ENCODE data around the gene F8A3. TPM values are rescaled to one million over a fixed set of nuclear protein-coding genes. Genes with fewer than 3 reads are reported as not detected.

Gene F8A3
- total and polyA plus RNA-seq, 9 of the 15 experiments (the other 6 are each of a cell fraction or from before 2014, with no cell fraction given) = not detected

GRCh38 chrX:155434906-155435743, 23.3 kb downstream of the F8A3 start:
- Histone ChIP-seq H3K9ac (ENCODE audit: insufficient read depth in 1 of 2, low read depth in 2 of 2, low read length in 2 of 2) (peak overlapping the region in 1 of 2 experiments; percentile 50; a peak in 3 of 4 replicates), H3K79me2 (ENCODE audit: control insufficient read depth, insufficient read depth, low read length) (no peaks in the 10 kb centered on the region), H3K36me3 (ENCODE audit: control insufficient read depth, insufficient read depth, low read length) (no peaks in the 10 kb centered on the region), H3K4me3 (no peak overlapping the region), H3K4me2 (ENCODE audit: insufficient read depth, low read length) (peak overlapping the region; percentile 61), H4K20me1 (replicated peaks; ENCODE audit: control insufficient read depth, insufficient read depth, low read length) (no peaks in the 10 kb centered on the region), H3K27me3 (ENCODE audit: control insufficient read depth in 2 of 2, insufficient read depth in 2 of 2, low read length in 2 of 2) (no peaks in the 10 kb centered on the region), H2AFZ (ENCODE audit: low read depth, low read length) (peak overlapping the region; percentile 64), H3K27ac (ENCODE audit: extremely low read depth, low read depth, low read length) (peak overlapping the region; percentile 57), H3K9me3 (replicated peaks; ENCODE audit: control insufficient read depth, insufficient read depth, low read depth, low read length) (0 out of 2 replicates have a peak, but pooled peaks cover 2% of the 10 kb centered on the region), H3K9me1 (ENCODE audit: control insufficient read depth, insufficient read depth, low read length) (no peaks in the 10 kb centered on the region), H3K4me1 (replicated peaks in 1 of 2; ENCODE audit: control insufficient read depth in 2 of 2, insufficient read depth in 2 of 2, low read length in 2 of 2) (peaks cover 16% of the 10 kb centered on the region in 2 experiments)
- CTCF ChIA-PET (ENCODE audit: low intra/inter-chr PET ratio) = no interaction called here
- in situ Hi-C loops (cut with MboI) = no loop called here
- DNase-seq (ENCODE audit: extremely low read depth in 1 of 4, low spot score in 3 of 4) (peak; percentile 42 to 91 (median 68)), ATAC-seq (peak; percentile 95), FAIRE-seq (peak; percentile 97)
- BruUV-seq (replicated peaks) = no TSS peak
- WGBS (ENCODE audit: insufficient coverage, low coverage, missing lambda C conversion rate) = 1% methylated on average over 7 of the region's 9 CpGs
- intact Hi-C loops (cut with micrococcal nuclease) = no loop called here
- POLR2A ChIA-PET = interaction anchor here (0.6 kb wide), 1 partner anchor 76 kb away, joined by 4 read pairs; no protein-coding TSS in a partner anchor
- TF ChIP-seq MEIS2 (IDR thresholded peaks at IDR 0.05; ENCODE audit: partially characterized antibody) (peak; percentile 38), HMG20B (CRISPR knock-in tag; IDR thresholded peaks at IDR 0.05) (no peak), SAFB2 (IDR thresholded peaks at IDR 0.05; ENCODE audit: borderline replicate concordance, low read depth, low read length, severe bottlenecking) (no peak), GTF2E2 (tag; IDR thresholded peaks at IDR 0.05) (no peak), CC2D1A (IDR thresholded peaks at IDR 0.05) (peak; percentile 71; the same call in 1 of the 2 replicates), ZNF589 (CRISPR knock-in tag; IDR thresholded peaks at IDR 0.05; ENCODE audit: low read depth) (0 out of 2 replicates have a peak, but pooled peaks have one; percentile 34), ZNF354B (CRISPR knock-in tag; IDR thresholded peaks at IDR 0.05) (no peak), ELF2 (CRISPR knock-in tag; IDR thresholded peaks at IDR 0.05) (no peak), TAL1 (IDR thresholded peaks at IDR 0.05) (peak; percentile 88), ZNF384 (IDR thresholded peaks at IDR 0.05; ENCODE audit: low read depth, low read length) (no peak), ZNF12 (CRISPR knock-in tag; IDR thresholded peaks at IDR 0.05) (no peak), SP1 (CRISPR knock-in tag; IDR thresholded peaks at IDR 0.05) (no peak), RFX5 (IDR thresholded peaks at IDR 0.05; ENCODE audit: low read depth, low read length) (no peak), WHSC1 (IDR thresholded peaks at IDR 0.05; ENCODE audit: low read length) (no peak), ZNF764 (CRISPR knock-in tag; IDR thresholded peaks at IDR 0.05; ENCODE audit: low read depth) (no peak)
- TF ChIP-seq, protein P1, sequence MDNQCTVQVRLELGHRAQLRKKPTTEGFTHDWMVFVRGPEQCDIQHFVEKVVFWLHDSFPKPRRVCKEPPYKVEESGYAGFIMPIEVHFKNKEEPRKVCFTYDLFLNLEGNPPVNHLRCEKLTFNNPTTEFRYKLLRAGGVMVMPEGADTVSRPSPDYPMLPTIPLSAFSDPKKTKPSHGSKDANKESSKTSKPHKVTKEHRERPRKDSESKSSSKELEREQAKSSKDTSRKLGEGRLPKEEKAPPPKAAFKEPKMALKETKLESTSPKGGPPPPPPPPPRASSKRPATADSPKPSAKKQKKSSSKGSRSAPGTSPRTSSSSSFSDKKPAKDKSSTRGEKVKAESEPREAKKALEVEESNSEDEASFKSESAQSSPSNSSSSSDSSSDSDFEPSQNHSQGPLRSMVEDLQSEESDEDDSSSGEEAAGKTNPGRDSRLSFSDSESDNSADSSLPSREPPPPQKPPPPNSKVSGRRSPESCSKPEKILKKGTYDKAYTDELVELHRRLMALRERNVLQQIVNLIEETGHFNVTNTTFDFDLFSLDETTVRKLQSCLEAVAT (IDR thresholded peaks at IDR 0.05) = no peak
- TF ChIP-seq, protein P2, sequence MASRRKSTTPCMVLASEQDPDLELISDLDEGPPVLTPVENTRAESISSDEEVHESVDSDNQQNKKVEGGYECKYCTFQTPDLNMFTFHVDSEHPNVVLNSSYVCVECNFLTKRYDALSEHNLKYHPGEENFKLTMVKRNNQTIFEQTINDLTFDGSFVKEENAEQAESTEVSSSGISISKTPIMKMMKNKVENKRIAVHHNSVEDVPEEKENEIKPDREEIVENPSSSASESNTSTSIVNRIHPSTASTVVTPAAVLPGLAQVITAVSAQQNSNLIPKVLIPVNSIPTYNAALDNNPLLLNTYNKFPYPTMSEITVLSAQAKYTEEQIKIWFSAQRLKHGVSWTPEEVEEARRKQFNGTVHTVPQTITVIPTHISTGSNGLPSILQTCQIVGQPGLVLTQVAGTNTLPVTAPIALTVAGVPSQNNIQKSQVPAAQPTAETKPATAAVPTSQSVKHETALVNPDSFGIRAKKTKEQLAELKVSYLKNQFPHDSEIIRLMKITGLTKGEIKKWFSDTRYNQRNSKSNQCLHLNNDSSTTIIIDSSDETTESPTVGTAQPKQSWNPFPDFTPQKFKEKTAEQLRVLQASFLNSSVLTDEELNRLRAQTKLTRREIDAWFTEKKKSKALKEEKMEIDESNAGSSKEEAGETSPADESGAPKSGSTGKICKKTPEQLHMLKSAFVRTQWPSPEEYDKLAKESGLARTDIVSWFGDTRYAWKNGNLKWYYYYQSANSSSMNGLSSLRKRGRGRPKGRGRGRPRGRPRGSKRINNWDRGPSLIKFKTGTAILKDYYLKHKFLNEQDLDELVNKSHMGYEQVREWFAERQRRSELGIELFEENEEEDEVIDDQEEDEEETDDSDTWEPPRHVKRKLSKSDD (conservative IDR thresholded peaks at IDR 0.05; ENCODE audit: low read length) = no peak
- TF ChIP-seq, protein P3, sequence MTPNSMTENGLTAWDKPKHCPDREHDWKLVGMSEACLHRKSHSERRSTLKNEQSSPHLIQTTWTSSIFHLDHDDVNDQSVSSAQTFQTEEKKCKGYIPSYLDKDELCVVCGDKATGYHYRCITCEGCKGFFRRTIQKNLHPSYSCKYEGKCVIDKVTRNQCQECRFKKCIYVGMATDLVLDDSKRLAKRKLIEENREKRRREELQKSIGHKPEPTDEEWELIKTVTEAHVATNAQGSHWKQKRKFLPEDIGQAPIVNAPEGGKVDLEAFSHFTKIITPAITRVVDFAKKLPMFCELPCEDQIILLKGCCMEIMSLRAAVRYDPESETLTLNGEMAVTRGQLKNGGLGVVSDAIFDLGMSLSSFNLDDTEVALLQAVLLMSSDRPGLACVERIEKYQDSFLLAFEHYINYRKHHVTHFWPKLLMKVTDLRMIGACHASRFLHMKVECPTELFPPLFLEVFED (CRISPR knock-in tag; conservative IDR thresholded peaks at IDR 0.05) = no peak
